Activated naive CD4-positive, alpha-beta T cell (primary cell): Measurements from ENCODE around the gene XPR1.
A peak's percentile ranks its signal among the peaks of the same experiment; 100 is the strongest.

Source experiments
- DNase-seq, 4 experiments: peaks; one replicate each; lab custom pipeline; 2025; lab: John Stamatoyannopoulos, UW

The XPR1 gene

DNA sequence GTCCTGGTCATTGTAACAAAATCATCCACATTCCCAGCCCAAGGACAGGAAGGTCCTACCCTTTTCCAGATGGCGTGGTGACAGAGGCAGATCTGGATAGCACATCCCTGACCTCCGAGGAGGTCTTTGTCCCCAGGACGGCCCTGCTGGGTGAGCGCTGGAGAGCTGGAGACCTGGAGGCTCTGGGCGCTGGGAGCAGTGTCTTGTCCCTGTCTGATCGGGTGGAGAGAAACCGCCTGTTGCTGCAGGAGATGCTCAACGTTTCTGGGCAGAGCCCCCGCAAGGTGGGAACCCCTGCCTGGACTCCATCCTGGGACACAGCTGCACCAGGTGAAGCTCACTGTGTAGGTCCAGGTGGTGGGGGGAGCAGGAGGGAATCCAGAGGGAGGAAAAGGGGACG is 284.9 kb downstream of the XPR1 start:
- DNase-seq, result no peak

GRCh38 chr1:180917306-180918065 is 285.7 kb downstream of the XPR1 start:
- no peak for DNase-seq

DNA sequence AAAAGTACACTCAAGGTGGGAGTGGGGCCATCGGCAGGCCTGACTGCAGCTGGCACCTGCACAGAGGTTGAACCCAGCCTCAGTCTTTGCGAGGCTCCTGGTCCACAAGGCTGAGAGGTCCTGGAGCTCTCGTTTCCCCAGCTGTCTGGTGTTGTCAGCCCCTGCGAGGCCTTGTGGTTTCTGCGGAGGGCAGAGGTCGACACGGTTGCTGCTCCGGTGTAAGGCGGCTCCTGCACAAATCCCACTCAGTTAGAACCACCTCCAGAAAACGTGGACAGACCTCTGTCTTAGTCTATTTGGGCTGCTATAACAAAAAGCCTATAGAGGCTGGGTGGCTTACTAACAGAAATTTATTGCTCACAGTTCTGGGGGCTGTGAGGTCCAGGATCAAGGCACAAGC is 286.7 kb downstream of the XPR1 start:
- no peak for DNase-seq

DNA sequence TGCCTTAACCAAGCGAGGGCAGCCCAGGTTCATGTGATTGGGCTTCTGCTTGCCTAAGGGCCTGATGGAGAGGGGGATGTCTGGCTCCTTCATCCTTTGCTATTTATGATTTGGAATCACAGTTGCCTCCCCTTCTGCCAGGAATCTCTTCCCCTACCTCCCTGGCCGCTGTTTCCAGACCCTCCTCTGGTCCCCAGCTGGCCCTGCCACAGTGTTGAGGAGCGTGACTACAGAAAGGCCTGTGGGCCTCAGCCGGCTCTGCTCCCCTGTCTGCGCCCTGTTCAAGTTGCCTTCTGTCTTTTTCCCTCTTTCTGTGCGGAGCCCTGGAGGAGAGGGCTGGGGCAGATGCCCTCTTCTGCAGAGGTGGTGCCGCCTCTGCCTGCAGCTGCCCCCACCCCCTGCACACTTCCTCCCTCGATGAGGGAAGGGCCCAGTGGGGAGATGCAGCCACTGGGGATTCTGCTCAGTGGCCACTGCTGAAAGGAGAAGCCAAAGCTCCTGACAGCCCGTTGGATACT is 287.4 kb downstream of the XPR1 start:
- DNase-seq, result no peak

- no peak for DNase-seq
Observed at GRCh38 chr1:180920193-180920592, 288.4 kb downstream of the XPR1 start.

DNA sequence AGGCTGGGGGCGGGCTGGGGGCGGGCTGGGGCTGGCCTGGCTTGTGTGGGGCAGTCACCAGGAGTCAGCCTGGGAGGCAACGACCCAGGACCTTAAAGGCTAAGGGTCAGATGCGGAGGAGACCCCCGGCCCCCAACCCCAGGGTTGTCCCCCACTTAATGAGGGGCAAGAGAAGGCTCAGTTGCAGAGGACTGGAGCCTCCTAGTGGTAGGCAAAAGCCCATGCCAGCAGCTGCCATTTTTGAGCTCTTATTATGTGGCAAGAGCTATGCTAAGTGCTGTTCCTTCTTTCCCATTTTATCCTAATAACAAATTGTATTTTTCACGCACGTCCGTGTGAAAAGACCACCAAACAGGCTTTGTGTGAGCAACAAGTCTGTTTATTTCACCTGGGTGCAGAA is 288.9 kb downstream of the XPR1 start:
- no peak for DNase-seq

GRCh38 chr1:180921386-180921785 is 289.6 kb downstream of the XPR1 start:
- DNase-seq, result no peak

GRCh38 chr1:180921891-180922630 is 290.2 kb downstream of the XPR1 start:
- no peak for DNase-seq

DNA sequence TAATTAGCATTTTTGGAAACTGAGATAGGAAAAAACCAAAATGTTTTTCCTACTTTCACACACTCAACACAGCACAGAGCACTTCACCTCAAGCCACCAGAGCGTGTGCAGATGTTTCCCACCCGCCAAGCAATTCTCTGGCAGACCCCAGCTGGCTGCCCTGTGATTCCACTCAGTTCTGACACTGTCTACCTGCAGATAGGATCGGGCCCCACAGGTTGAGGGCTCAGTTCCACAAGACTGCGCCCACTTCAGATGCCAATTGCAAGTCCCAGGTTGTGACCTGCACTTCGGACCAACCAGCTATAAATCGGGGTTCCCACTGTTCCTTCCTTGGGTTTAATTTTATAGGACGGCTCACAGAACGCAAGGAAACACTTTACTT is 290.8 kb downstream of the XPR1 start:
- DNase-seq, result no peak

DNA sequence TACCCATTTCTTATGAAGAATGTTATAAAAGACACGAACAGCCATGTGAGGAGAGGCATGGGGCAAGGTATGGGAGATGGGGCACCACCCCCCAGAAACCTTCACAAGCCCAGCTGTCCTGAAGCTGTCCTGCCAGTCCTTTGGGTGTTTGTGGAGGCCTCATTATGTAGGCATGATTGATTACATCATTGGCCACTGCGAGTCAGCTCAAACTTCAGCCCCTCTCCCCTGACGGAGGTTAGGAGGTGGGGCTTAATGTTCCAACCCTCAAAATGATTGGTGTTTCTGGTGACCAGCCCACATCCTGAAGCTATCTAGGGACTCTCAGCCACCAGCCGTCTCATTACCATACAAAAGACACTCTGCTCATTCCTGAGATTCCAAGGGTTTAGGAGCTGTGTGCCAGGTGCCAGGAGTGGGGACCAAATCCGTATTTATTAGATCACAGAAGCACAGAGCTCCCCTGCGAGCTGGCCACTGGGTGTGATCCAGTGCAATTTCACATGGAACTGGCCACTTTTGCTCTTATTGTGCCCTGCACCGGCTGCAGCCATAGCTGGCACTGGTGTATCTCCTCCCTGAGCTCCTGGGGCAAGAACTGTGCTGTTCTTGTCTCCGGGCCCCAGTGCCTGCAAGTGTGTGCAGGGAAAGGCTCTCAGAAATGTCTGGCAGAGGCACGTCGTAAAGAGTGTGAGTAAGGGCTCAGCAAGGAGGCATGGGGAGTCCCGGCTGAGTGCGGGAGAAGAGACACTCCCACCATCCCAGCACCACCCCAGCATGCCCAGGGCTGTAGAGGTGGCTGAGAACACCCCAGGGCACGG is 291.4 kb downstream of the XPR1 start:
- no peak for DNase-seq

- no peak for DNase-seq
Observed at GRCh38 chr1:180923887-180924286, 292.1 kb downstream of the XPR1 start.

DNA sequence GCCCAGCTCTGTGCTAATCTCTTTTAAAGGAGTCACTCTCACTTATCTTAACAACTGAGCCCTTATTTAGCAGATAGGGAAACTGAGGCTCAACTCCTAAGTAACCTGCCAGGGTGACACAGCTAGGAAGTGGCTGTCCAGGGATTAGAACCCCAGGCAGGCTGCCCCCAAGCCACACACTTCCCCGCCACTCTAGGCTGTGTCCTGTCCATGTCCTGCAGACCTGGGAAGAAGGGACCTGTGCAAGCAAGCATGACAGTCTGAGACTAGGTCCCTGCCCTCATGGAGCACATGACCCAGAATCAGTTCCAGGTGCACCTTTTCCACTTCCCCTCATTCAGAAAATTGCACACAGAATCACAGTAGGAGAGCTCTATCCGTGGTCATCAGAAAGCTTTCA is 293.1 kb downstream of the XPR1 start:
- no peak for DNase-seq

- no peak for DNase-seq
Observed at GRCh38 chr1:180925471-180926051, 293.7 kb downstream of the XPR1 start.

DNA sequence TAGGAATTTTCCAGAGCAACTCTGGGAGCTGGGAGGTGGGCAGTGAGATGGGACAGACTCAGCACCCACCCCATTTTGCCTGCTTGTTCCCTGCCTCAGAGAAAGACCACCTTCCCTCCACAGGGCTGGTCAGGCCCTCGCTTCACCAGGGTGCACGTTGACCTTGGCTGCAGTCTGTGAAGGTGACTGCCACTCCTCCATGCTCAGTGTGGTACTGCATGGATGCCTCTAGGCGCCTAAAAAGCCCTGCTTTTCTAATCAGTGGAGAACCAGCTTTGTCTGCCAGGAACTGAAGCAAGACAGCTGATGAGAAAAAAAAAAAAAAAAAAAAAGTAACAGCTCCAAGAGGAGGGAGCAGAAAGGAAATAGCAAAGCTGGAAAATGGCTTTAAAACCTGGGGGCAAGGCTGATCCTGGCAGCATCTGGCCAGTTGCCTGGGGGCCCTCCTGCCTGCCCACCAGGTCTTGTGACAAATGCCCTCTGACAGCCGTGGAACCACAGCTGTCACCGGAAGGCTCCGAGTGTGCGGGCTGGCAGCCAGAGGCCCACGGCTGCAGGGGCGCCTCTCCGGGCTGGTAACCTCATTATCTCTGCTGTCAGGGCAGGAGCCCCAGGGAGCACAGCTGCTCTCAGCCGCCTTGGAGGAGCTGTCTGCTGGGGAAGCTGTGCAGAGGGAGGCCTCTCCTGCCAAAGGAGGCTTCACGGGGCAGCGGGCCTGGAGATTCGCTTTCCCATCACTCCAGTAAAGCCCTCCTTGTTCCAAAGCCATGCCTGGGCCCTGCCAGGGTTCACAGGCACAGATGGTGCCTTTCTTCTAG is 294.6 kb downstream of the XPR1 start:
- peak in 1 of 4 experiments; percentile 9 for DNase-seq

GRCh38 chr1:180927348-180927747 is 295.5 kb downstream of the XPR1 start:
- DNase-seq, result no peak

- no peak for DNase-seq
Observed at GRCh38 chr1:180927841-180928240, 296.0 kb downstream of the XPR1 start.

DNA sequence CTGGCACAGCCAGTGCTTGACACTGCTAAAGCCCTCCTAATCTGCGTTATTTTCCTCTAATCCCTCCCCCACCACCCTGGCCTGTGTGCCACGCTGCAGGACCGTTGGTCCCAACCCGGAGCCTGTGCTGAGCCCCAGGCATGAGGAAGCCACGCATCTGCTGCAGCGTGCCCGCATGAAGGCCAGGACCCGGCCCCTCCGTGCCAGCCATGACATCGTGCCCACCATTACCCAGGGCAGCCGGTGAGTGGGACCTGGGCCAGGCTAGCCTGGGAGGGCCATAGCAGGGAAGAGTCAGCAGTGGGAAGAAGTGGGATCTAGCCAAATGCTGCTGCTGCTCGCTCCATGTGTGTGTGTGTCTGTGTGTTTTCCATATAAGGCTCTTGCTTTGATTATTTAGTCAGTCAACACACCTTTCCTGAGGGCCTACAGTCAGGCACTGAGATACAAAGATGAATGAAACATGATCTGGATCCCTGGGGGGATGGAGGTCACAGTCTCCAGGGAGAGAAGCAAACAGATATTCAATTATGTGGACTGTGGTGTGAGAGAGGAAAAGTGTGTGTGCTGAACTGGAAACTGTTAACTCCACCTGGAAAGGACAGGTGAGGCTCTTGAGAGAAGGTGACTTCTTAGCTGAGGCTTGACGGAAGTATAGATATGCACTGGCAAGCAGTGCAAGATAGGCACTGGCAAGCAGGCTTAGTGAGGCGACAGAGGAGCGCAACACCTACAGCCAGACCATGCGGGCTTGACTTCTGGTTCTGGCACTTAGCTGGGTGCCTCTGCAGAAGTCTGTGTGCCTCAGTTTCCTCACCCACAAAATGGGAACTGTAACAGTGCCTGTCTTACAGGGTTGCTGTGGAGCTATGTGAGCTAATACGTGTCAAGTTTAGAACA is 296.8 kb downstream of the XPR1 start:
- no peak for DNase-seq

GRCh38 chr1:180929389-180929788 is 297.6 kb downstream of the XPR1 start:
- no peak for DNase-seq

- DNase-seq, result no peak
Observed at GRCh38 chr1:180930687-180931086, 298.9 kb downstream of the XPR1 start.

DNA sequence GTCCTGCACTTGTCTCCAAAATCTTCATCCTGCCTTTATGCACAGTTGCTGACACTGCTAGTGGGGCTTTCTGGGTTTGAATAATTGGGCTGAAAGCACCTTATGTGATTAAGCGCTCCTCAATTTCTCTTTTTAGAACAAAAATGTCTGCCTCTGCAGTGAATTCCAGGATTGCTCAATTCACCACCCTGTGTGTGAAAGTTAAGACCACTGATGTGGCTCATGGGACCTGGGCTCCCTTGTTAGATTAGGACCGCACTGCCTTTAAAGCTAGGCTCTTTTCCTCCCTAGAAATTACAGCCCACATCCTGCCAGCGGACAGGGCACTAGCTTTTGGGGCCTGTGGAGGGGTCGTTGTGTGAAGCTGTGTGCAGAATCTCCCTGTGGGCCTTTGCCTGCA is 299.7 kb downstream of the XPR1 start:
- no peak for DNase-seq
